Activated T-helper 9 cell treated with anti-CD3 and anti-CD28 coated beads, Interleukin-2, amount 50 U/mL, for 16 hours (primary cell): ENCODE measurements around the gene BCKDK.
"Not testable (repeated sequence)": the region's sequence is repeated elsewhere in the genome, so short reads cannot be mapped to it uniquely, and the experiment has no call there.

Experiments
- DNase-seq: peaks from one replicate; pipeline ENCODE4 v3.0.0-alpha.2; 2020; ENCODE audit warnings: low read depth

The BCKDK gene

GRCh38 chr16:31142109-31143010, 34.2 kb downstream of the BCKDK start:
- peak; percentile 95 for DNase-seq

- DNase-seq = no peak
Observed at GRCh38 chr16:31143011-31143693, 35.0 kb downstream of the BCKDK start.

GRCh38 chr16:31143694-31144148, 35.5 kb downstream of the BCKDK start:
- no peak for DNase-seq

- not testable (repeated sequence) for DNase-seq
Observed at GRCh38 chr16:31144418-31144817, 36.2 kb downstream of the BCKDK start.

GRCh38 chr16:31145398-31145990, 37.3 kb downstream of the BCKDK start:
- DNase-seq = no peak

GRCh38 chr16:31147574-31147973, 39.4 kb downstream of the BCKDK start:
- DNase-seq = no peak

GRCh38 chr16:31148281-31148728, 40.1 kb downstream of the BCKDK start:
- no peak for DNase-seq

- no peak for DNase-seq
Observed at GRCh38 chr16:31148896-31149295, 40.7 kb downstream of the BCKDK start.

- no peak for DNase-seq
Observed at GRCh38 chr16:31149332-31149731, 41.1 kb downstream of the BCKDK start.

GRCh38 chr16:31149894-31150890, 42.0 kb downstream of the BCKDK start, which contains the start of gene PRSS36:
TSS of gene PRSS36 (minus strand) at chr16:31150066. CDS start at chr16:31150035, 31 bp downstream.
- no peak for DNase-seq

- DNase-seq = not testable (repeated sequence)
Observed at GRCh38 chr16:31150976-31151375, 42.8 kb downstream of the BCKDK start.

GRCh38 chr16:31157136-31157535, 49.0 kb downstream of the BCKDK start:
- DNase-seq = no peak
